NCI-H1436 treated with DMSO at 0.1 percent for 48 hours (cell line): ENCODE measurements around the gene FEV.
"Not testable (repeated sequence)": the region's sequence is repeated elsewhere in the genome, so short reads cannot be mapped to it uniquely, and the experiment has no call there.

Source experiments
- DNase-seq: peaks from one replicate; lab custom pipeline; 2025; lab: John Stamatoyannopoulos, UW

The FEV gene

DNA sequence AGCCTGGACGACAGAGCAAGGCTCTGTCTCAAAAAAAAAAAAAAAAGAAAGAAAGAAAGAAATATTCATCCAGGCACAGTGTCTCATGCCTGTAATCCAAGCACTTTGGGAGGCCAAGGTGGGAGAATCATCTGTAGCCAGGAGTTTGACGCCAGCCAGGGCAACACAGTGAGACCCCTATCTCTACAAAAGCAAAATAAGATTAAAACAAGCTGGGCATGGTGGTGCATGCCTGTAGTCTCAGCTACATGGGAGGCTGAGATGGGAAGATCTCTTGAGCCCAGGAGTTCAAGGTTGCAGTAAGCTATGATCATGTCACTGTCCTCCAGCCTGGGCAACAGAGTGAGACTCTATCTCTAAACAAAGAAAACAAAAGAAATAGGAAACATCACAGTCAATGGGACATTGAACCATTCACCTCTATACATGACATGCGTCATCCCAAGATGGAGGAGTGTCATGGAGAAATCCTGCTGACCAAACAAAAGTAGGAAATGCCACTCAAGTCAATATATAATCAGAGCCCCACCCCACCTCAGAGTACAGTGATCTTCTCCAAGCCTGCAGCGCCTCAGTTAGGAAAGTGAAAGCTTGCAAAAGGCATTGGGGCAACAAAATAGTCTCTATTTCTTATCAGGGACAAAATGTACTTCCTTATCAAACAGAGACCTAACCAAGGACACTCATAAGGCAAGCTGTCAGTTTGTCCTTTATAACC, 9.8 kb downstream of the FEV start:
- DNase-seq, result no peak

DNA sequence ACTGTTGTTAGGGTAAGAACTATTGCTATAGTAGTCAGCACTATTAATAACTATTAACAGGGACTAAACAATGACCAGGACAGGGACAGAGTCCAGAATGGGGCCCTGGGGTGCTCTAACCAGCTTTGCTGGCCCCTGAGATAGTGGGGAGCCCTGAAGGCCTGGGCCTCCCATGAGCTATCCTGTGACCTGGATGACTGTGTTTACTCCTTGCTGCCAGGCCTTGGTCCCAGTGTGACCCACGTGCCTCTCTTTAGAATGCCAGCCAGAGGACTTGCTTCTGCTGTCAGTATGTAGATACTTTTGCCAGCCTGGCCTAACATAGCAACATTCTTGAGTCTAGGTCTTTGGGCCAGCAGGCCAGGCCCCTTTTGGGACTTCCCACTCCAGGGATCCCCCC, 14.1 kb downstream of the FEV start:
- DNase-seq, result no peak

- DNase-seq, result no peak
Measured at GRCh38 chr2:218964041-218964771, 20.8 kb downstream of the FEV start.

- no peak for DNase-seq
Measured at GRCh38 chr2:218963601-218964000, 21.4 kb downstream of the FEV start.

DNA sequence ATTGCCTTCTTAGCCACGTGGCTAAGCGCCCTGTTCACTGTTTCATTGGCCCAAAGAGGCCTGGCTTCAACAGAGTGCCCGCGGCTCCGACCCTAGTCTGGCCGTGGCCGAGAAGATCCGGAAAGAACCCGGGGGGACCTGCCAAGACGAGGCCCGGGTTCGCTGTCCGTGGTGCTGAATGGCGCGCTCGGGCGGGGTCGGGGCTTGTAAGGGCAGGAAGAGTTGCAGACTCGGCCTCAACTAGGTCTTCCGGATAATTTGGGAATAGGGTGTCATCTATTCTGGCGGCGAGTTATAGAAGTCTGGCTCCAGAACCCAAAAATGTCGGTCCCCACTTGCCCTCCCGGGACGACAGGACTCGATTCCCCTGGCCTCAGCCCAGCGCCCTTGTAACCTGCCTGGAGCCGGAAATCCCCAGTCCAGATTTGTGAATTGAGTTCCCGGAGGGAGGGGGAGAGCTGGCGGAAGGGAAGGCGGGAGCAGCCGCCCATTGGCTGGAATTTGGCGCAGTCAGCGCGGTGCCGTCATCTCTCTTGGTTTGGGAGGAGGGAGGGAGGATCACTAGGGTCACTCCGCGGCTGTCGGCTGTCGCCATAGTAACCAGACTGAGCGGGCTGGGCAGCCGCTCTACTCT, 22.0 kb downstream of the FEV start:
- DNase-seq, result peak; percentile 78

DNA sequence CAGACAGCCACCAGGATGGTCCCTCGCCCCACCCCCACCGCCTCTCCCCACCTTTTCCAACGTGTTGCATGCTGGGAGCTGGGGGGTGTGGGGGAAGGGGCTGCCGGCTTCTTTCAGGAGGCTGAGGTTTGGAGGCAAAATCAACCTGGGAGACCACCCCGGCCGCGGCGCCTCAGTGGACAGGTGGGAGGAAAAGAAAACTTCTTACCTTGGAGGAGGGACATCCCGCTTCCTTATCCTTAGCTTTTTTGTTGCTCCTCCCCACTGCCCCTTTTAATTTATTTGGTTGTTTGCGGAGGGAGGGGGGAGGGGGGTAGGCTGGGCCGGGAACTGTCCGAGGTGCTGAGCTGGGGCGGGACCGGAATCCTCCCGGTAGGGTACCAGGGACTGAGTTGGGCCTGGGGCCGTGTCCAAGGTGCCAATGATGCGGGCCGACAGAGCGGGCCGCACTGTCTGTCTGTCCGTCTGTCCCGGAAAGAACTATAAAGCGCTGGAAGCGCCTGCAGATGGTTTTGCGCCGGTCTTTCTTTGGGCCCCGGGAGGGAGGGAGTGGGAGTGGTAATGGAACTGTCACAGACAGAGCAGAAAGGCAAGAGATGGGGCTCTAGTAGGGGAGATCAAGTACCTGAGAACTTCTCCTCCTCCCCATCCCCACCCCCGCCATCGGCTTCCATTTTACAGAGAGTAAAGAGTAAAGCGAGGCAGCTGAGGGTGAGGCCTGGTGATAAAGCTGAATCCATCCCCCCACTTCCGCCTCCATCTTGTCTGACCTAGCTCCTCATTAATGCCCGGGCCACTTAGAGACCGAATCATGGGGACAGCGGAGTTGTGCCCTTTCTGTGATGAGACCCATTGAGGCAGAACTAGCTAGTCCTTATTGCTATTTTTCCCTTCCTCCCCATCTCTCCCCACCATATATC, 23.1 kb downstream of the FEV start:
- DNase-seq, result no peak

DNA sequence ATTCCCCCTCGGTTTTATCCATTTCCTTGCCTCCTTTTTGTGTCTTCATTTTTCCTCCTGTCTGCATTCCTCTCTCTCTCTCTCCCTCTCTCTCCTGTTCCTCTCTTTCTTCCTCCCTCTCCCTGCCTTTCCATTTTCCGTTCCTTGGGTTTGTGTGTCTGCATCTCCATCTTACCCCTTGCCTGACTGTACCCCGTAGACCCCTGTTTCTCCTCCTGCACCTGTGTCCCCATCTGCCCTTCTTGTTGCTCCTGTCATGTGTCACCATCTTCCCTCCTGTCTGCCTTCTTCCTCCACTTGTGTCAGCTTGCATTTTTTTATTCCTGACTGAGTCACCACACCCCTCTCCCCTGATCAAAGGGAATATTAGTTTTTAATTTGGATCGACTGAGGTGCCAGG, 23.8 kb downstream of the FEV start:
- DNase-seq, result no peak

GRCh38 chr2:218960309-218961165, 24.4 kb downstream of the FEV start:
- no peak for DNase-seq

- no peak for DNase-seq
Measured at GRCh38 chr2:218959761-218960308, 25.1 kb downstream of the FEV start.

- peak; percentile 65 for DNase-seq
Measured at GRCh38 chr2:218959141-218959731, 25.7 kb downstream of the FEV start, which contains the start of gene CDK5R2. CDK5R2 (plus strand) TSS chr2:218959666; CDS start chr2:218959821, 155 bp downstream.

DNA sequence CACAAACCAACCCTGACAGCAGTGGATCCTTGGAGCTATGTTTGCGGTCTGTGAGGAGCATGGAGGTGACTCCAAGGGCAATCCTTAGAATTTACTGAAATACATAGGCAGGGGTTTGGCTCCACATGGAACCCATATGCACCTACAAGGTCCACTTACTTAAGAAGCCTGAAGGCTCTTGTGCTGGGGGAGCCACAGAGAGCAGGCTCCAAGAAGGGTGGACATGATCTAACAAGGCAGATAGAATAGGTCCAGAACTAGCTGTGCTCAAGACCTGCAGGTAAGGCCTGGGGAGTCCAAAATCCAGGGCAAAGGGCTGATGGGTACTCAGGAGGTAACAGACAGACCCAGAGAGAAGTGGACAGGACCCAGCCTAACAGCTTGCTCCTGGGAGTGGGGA, 26.7 kb downstream of the FEV start:
- DNase-seq, result no peak

- no peak for DNase-seq
Measured at GRCh38 chr2:218957671-218958070, 27.3 kb downstream of the FEV start.

- no peak for DNase-seq
Measured at GRCh38 chr2:218956039-218956438, 28.9 kb downstream of the FEV start.

DNA sequence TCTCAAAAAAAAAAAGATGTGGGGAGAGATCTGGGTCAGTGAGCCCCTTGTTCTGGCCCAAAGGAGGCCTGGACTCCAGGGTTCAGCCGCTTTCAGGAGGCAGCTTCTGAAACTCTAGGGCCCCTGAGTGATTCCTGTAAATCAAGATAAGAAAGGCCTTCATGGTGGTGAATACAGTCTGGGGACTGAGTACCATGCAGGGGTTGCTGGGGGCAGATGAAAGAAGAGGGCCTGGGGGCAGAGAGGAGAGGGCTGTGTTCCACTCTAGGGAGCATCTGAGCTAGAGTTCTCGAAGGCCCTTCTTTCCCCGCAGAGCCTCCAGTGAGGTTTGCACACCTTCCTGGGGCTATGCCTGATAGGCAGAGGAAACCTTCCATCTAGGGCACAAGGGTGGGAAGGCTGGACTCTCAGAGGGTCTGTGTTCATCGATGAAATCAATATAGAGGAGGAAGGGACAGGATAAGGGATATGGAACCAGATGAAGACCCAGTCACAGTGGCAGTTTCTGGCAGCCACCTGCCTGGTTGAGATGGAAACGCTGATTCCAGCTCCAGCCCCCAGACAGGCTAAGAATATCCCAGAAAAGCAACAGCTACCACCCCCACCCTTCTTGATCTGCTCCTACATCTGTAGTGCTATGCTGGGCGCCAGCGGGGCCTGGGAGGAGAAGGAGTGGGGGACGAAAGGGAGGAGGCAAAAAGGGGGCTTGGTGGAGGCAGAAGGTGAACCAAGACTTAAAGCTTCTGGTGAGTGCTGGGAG, 30.3 kb downstream of the FEV start:
- DNase-seq, result no peak

DNA sequence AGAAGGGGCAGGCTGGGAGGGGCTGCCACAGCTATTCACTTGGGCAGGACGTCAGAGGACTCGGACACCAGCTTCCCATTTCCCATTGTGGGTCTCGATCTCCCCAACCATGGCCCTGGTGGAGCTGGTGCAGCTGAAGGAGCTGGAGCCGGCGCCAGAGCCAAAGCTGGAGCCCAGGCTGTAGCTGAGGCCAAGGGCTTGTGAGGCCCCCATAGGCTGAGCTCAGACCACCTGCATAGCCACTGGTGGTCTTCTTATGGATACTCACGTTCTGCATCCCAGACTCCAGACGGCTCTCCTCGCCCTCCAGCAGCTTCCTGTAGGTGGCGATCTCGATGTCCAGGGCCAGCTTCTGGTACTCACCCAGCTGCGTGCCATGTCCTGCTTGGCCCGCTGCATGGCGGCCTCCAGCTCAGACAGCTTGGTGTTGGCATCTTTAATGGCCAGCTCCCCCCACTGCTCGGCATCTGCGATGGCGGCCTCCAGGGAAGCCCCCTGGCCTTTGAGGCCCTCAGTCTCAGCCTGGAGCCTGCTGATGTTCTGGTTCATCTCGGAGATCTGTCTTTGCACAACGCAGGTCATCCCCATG, 31.5 kb downstream of the FEV start:
- no peak for DNase-seq

DNA sequence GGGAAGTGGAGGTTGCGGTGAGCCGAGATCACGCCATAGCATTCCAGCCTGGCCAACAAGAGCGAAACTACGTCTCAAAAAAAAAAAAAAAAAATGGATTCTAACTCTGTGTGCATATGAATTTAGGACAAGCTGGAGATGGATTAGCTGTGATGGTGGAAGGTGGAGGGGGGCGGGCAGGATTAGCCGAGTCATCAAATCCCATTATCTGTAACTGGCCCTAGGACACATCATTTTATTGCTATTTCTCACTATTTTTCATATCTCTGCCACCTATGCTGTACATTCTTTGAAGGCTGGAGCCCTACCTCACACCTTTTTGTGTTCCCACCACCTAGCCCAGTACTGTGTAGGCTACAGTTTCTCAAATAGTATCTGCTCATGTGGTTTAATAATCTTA, 32.8 kb downstream of the FEV start:
- DNase-seq, result no peak

DNA sequence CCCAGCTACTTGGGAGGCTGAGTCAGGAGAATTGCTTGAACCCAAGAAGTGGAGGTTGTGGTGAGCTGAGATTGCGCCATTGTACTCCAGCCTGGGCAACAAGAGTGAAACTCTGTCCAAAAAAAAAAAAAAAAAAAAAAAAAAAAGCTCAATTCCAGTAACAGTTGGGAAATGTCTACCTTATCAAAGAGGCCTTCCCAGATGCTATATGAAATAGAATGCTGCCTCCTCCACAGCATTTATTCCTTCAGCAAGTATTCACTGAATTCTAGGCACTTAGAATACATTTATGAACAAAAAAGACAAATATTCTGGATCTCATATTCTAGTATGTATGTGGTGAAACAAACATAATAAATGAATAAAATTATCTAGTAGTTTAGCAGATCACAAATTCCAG, 38.4 kb downstream of the FEV start:
- no peak for DNase-seq

DNA sequence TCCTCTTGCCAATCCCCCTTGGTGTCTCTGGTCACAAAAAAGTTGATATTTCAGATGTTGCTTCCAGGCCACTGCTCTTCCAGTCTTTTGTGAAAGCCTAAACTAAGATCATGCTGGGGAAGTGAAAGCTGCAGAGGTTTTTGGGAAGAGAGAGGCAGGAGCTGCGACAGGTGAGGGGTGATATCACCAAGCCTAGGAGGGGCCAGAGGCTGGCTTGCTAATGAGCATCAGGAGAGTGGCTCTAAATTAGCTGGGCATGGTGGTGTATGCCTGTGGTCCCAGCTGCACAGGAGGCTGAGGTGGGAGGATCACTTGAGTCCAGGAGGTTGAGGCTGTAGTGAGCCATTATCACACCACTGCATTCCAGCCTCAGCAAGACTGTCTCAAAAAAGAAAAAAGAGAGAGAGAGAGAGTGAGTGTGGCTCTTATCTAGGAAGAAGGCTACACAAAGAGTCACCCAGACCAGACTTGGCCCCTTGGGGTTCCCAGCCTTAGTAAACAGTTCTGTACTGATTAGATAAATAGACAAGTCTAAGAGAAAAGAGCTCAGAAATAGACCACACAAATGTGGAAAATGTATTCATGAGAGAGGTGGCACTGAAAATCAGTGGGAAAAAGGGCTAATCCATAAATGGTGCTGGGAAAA, 40.1 kb downstream of the FEV start:
- no peak for DNase-seq

GRCh38 chr2:218931751-218932150, 53.2 kb downstream of the FEV start:
- not testable (repeated sequence) for DNase-seq
